CD4-positive, alpha-beta memory T cell (primary cell): ENCODE data around the gene TMEM253. TPM values are rescaled to one million over a fixed set of nuclear protein-coding genes. Genes with fewer than 3 reads are reported as not detected.
A peak's percentile ranks its signal among the peaks of the same experiment; 100 is the strongest.

Source experiments
- CTCF ChIA-PET: fragments of 350-600 bp; sonication (Branson Sonifier 250); formaldehyde crosslinking; loops from one replicate; lab custom pipeline; 2021; ENCODE audit warnings: inconsistent platforms; ENCODE audit not compliant: partially characterized antibody; lab: Charles Lee
- POLR2A ChIA-PET: fragments of 350-600 bp; sonication (Branson Sonifier 250); formaldehyde crosslinking; loops from one replicate; lab custom pipeline; 2021; ENCODE audit not compliant: partially characterized antibody; lab: Charles Lee
- DNase-seq, 5 donors: peaks; one replicate each; pipeline versions ENCODE4 v3.0.0 to v3.0.0-alpha.2; 2020 to 2022; ENCODE audit warnings: mixed read lengths in 1 of 5
- H3K27ac ChIP-seq: one replicate; pipeline ENCODE4 v1.7.0; 2013; ENCODE audit warnings: low read depth, low read length
- H3K27me3 ChIP-seq: 2 replicates; pipeline ENCODE4 v1.7.0; 2013; ENCODE audit warnings: mild to moderate bottlenecking, low read length, moderate library complexity; ENCODE audit not compliant: insufficient read depth
- H3K36me3 ChIP-seq: 2 replicates; pipeline ENCODE4 v1.7.0; 2013; ENCODE audit warnings: mild to moderate bottlenecking, low read length, moderate library complexity; ENCODE audit not compliant: insufficient read depth
- H3K4me1 ChIP-seq: 2 replicates; pipeline ENCODE4 v1.7.0; 2013; ENCODE audit warnings: mild to moderate bottlenecking, low read length, moderate library complexity; ENCODE audit not compliant: insufficient read depth
- H3K4me3 ChIP-seq, 2 donors: one replicate each; pipeline ENCODE4 v1.7.0; 2013; ENCODE audit warnings: low read length in 2 of 2, mild to moderate bottlenecking in 1 of 2
- H3K9me3 ChIP-seq, 2 donors: one replicate each; pipeline ENCODE4 v1.7.0; 2013; ENCODE audit warnings: low read length in 2 of 2, control low read depth in 1 of 2; ENCODE audit not compliant: control insufficient read depth in 1 of 2
- H3K27ac Mint-ChIP-seq, 7 donors: one replicate each; pipeline ENCODE4 v1.8.0; 2020 to 2021; ENCODE audit warnings: mixed read lengths in 7 of 7, mild to moderate bottlenecking in 6 of 7, inconsistent platforms in 3 of 7, moderate library complexity in 3 of 7
- H3K27me3 Mint-ChIP-seq, 2 donors: one replicate each; pipeline ENCODE4 v1.8.0; 2020 to 2021; ENCODE audit warnings: mixed read lengths in 2 of 2
- H3K36me3 Mint-ChIP-seq, 2 donors: one replicate each; pipeline ENCODE4 v1.8.0; 2020 to 2021; ENCODE audit warnings: mixed read lengths in 2 of 2, inconsistent platforms in 1 of 2, mild to moderate bottlenecking in 1 of 2
- H3K4me1 Mint-ChIP-seq, 4 donors: one replicate each; pipeline ENCODE4 v1.8.0; 2020 to 2021; ENCODE audit warnings: mixed read lengths in 4 of 4, mild to moderate bottlenecking in 1 of 4
- H3K4me3 Mint-ChIP-seq, 8 donors: one replicate each; pipeline ENCODE4 v1.8.0; 2020 to 2021; ENCODE audit warnings: mixed read lengths in 8 of 8, mild to moderate bottlenecking in 7 of 8, moderate library complexity in 6 of 8, inconsistent platforms in 3 of 8
- H3K9me3 Mint-ChIP-seq, 8 donors: one replicate each; pipeline ENCODE4 v1.8.0; 2020 to 2021; ENCODE audit warnings: mixed read lengths in 8 of 8, mild to moderate bottlenecking in 5 of 8, inconsistent platforms in 3 of 8, moderate library complexity in 1 of 8
- intact Hi-C: fragments of 100-400 bp; cut with micrococcal nuclease; formaldehyde crosslinking; loops from one replicate; pipeline ENCODE4 v1.15.1; 2023
- polyA plus RNA-seq, 2 donors: library from polyadenylated mRNA; unstranded; fragments of 300-500 nt; fragmentation: Illumina TruSeq; gene quantifications; one replicate each; pipeline ENCODE4 v1.2.3, GENCODE V29; 2021
- total RNA-seq, 2 experiments: library from RNA; stranded (reverse); gene quantifications; one replicate each; pipeline ENCODE4 v1.2.3, GENCODE V29; 2021

TMEM253 gene
- total and polyA plus RNA-seq, 4 experiments from 2014 or later = not detected

DNA sequence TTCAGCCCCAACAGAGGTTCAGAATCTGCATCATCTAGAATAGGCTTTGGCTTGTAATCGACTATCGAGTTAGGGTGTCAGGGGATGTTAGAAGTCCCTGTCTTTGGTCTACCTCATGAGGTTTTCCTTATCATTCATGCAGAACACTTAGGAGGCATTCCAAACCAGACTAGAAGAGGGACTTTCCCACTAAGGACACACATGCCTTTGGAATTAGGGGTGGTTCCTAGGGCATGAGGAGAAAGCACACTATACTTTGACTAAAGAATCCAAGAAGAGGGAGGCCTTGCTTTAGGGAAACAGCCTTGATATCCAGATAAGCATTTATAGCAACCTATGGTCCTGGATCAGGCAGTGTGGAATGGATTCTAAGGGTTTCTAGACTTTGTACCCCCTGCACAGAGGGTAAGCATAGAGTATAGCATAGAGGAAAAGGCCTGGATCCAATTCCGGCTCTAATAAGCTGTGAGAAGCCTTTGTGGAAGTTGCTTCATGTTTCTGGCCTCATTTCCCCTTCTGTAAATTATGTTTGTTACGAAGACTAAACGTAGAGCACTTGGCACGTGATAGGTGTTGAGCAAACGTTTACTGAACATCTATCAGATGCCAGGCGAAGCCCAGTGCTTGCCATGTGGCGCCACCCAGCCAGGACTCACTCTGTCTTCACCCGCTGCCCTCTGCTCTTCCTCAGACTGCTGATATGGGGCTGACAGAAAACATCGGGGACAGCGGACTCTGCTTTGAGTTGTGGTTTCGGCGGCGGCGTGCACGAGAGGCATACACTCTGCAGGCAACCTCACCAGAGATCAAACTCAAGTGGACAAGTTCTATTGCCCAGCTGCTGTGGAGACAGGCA lies 15.6 kb upstream of the TMEM253 start:
- Mint-ChIP-seq H3K9me3 (peaks cover 0 to 3% (median 0%) of the 10 kb centered on the region in 8 donors), H3K36me3 (peaks cover 0 to 2% of the 10 kb centered on the region in 2 donors), H3K4me1 (peaks cover 20 to 36% (median 28%) of the 10 kb centered on the region in 4 donors), H3K27ac (peak overlapping the region; percentile 62 to 100 (median 99)), H3K4me3 (peak overlapping the region in 1 of 8 donors; percentile 46), H3K27me3 (peaks cover 0 to 1% of the 10 kb centered on the region in 2 donors)
- H3K4me1 ChIP-seq = peaks cover 18% of the 10 kb centered on the region
- no peak overlapping the region for H3K4me3 ChIP-seq
- ChIA-PET POLR2A (interaction anchor here (1.3 kb wide), 1 partner anchor 19 kb away, joined by 4 read pairs; no protein-coding TSS in a partner anchor), CTCF (interaction anchor here (1.2 to 3.5 kb wide), 3 partner anchors 19 to 71 kb away, joined by 7 to 23 read pairs (median 11); no protein-coding TSS in a partner anchor)
- no peaks in the 10 kb centered on the region for H3K9me3 ChIP-seq
- intact Hi-C loops = no loop called here
- no peaks in the 10 kb centered on the region for H3K27me3 ChIP-seq
- H3K36me3 ChIP-seq = no peaks in the 10 kb centered on the region
- no peak for DNase-seq
- H3K27ac ChIP-seq = no peak overlapping the region

DNA sequence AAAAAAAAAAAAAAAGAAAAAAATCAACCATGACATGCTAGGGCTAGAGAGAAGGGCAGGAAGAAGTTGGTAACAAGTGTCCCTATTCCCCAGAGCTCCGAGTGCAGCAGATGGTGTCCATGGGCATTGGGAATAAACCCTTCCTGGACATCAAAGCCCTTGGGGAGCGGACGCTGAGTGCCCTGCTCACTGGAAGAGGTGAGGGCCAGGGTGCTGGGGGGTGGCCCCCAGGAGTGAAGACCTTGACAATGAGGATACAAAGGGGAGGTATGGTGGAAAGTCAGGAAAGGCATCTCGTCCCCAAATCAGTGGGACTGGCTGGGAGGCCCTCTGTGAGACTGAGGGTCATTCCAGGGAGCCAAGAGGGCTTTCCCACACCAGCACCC lies 14.0 kb upstream of the TMEM253 start:
- Histone ChIP-seq H3K9me3 (no peaks in the 10 kb centered on the region), H3K27ac (peak overlapping the region; percentile 93), H3K27me3 (no peaks in the 10 kb centered on the region), H3K36me3 (no peaks in the 10 kb centered on the region), H3K4me3 (no peak overlapping the region), H3K4me1 (peaks cover 18% of the 10 kb centered on the region)
- no peak for DNase-seq
- H3K36me3 Mint-ChIP-seq = peaks cover 0 to 2% of the 10 kb centered on the region in 2 donors
- ChIA-PET POLR2A (interaction anchor here (0.6 to 4.2 kb wide), 8 partner anchors 11 to 72 kb away, joined by 3 to 57 read pairs (median 8); partner anchors contain the start of genes ARHGEF40, NDRG2, TMEM253 and ZNF219), CTCF (interaction anchor here (0.6 to 4.4 kb wide), 9 partner anchors 10 to 112 kb away, joined by 3 to 80 read pairs (median 4); partner anchors contain the start of gene ARHGEF40)
- H3K27me3 Mint-ChIP-seq = peaks cover 0 to 1% of the 10 kb centered on the region in 2 donors
- peaks cover 20 to 39% (median 29%) of the 10 kb centered on the region in 4 donors for H3K4me1 Mint-ChIP-seq
- peak overlapping the region in 2 of 8 donors; percentile 7 to 15 for H3K4me3 Mint-ChIP-seq
- peaks cover 0 to 3% (median 0%) of the 10 kb centered on the region in 8 donors for H3K9me3 Mint-ChIP-seq
- H3K27ac Mint-ChIP-seq = peak overlapping the region; percentile 93 to 100 (median 99)
- intact Hi-C loops = loop anchor here (1.0 kb wide), 3 partner anchors 16 to 182 kb away; partner anchors contain the start of gene HNRNPC

DNA sequence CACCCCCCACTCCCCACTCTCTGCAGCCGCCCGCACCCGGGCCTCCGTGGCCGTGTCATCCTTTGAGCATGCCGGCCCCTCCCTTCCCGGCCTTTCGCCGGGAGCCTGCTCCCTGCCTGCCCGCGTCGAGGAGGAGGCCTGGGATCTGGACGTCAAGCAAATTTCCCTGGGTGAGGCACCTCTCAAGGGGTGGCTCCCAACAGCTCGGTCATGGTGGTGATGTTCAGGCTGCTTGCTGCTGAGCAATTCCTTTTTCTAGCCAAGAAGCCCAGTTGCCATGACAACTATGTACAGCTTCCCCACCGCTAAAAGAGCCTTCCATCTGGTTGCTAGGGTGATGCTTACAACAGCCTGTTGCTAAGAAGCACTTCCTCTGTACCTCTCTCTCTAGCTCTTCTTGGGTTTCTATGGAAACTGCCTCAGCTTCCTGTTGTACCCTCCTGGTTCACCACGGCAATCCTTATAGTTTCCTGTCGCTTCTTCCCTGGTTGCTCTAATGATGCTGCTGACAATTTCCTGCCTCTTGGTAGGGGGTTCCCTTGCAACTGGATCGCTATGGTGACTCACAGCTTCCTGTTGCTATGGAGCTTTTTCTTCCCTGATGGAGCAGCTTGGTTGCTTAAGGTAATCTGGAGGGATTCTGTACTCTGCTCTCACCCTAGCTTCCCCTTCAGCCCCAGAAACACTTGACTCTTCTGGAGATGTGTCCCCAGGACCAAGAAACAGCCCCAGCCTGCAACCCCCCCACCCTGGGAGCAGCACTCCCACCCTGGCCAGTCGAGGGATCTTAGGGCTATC lies 13.4 kb upstream of the TMEM253 start:
- Mint-ChIP-seq H3K9me3 (peaks cover 0 to 3% (median 0%) of the 10 kb centered on the region in 8 donors), H3K4me1 (peaks cover 21 to 42% (median 31%) of the 10 kb centered on the region in 4 donors), H3K36me3 (peaks cover 0 to 3% of the 10 kb centered on the region in 2 donors), H3K27me3 (peaks cover 0 to 1% of the 10 kb centered on the region in 2 donors), H3K4me3 (peak overlapping the region; percentile 25 to 79 (median 69)), H3K27ac (peak overlapping the region; percentile 93 to 100 (median 99))
- H3K36me3 ChIP-seq = no peaks in the 10 kb centered on the region
- peak overlapping the region; percentile 93 for H3K27ac ChIP-seq
- peaks cover 18% of the 10 kb centered on the region for H3K4me1 ChIP-seq
- H3K4me3 ChIP-seq = no peak overlapping the region
- ChIA-PET CTCF (interaction anchor here (0.6 to 4.4 kb wide), 10 partner anchors 10 to 112 kb away, joined by 3 to 80 read pairs (median 4); partner anchors contain the start of gene ARHGEF40), POLR2A (interaction anchor here (0.6 to 4.2 kb wide), 9 partner anchors 10 to 72 kb away, joined by 3 to 57 read pairs (median 5); partner anchors contain the start of genes ARHGEF40, NDRG2, TMEM253 and ZNF219)
- H3K27me3 ChIP-seq = no peaks in the 10 kb centered on the region
- H3K9me3 ChIP-seq = no peaks in the 10 kb centered on the region
- DNase-seq = peak; percentile 90 to 98 (median 97)
- intact Hi-C loops = loop anchor here (1.0 kb wide), 3 partner anchors 16 to 182 kb away; partner anchors contain the start of gene HNRNPC

DNA sequence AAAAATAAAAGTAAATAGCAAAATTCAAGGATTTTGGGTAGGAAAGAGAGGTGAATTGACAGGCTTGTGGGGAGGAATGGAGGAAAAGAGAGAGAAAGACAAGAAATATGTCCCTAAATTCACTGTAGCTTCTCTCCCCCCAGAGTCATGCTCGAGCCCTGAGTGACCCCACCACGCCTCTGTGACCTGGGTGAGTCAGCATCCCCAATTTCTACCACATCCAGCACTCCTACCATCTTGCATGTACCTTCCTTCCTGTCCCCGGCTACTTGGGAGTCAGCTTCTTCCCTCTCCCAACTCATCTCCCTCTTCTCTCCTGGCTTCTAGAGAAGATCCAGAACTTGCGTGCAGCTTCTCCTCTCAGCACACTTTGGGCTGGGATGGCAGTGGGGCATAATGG lies 12.2 kb upstream of the TMEM253 start:
- peaks cover 0 to 3% (median 0%) of the 10 kb centered on the region in 8 donors for H3K9me3 Mint-ChIP-seq
- Histone ChIP-seq H3K9me3 (no peaks in the 10 kb centered on the region), H3K27me3 (no peaks in the 10 kb centered on the region), H3K4me1 (peaks cover 23% of the 10 kb centered on the region), H3K36me3 (no peaks in the 10 kb centered on the region), H3K27ac (peak overlapping the region; percentile 93), H3K4me3 (no peak overlapping the region)
- no peak for DNase-seq
- peaks cover 0 to 1% of the 10 kb centered on the region in 2 donors for H3K27me3 Mint-ChIP-seq
- H3K27ac Mint-ChIP-seq = peak overlapping the region; percentile 93 to 100 (median 99)
- POLR2A ChIA-PET = interaction anchor here (1.3 to 4.2 kb wide), 5 partner anchors 9 to 74 kb away, joined by 4 to 57 read pairs (median 11); partner anchors contain the start of genes ARHGEF40, TMEM253 and ZNF219
- peaks cover 26 to 51% (median 36%) of the 10 kb centered on the region in 4 donors for H3K4me1 Mint-ChIP-seq
- CTCF ChIA-PET = interaction anchor here (0.5 to 4.4 kb wide), 10 partner anchors 8 to 75 kb away, joined by 3 to 80 read pairs (median 4); partner anchors contain the start of gene ARHGEF40
- H3K36me3 Mint-ChIP-seq = peaks cover 0 to 3% of the 10 kb centered on the region in 2 donors
- intact Hi-C loops = no loop called here
- H3K4me3 Mint-ChIP-seq = no peak overlapping the region

DNA sequence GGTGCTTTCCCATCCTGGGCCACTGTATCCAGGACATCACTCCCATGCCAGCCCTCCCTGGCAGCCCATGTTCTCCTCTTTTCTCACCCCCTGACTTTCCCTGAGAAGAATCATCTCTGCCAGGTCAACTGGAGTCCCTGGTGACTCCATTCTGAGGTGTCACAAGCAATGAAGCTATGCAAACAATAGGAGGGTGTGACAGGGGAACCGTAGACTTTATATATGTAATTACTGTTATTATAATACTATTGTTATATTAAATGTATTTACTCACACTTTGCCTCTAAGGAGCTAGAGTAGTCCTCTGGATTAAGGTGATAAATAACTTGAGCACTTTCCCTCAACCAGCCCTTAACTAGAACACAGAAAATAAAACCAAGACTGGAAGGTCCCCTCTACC lies 11.6 kb upstream of the TMEM253 start:
- Histone ChIP-seq H3K27ac (peak overlapping the region; percentile 93), H3K4me3 (no peak overlapping the region), H3K9me3 (no peaks in the 10 kb centered on the region), H3K36me3 (no peaks in the 10 kb centered on the region), H3K27me3 (no peaks in the 10 kb centered on the region), H3K4me1 (peaks cover 23% of the 10 kb centered on the region)
- H3K4me3 Mint-ChIP-seq = peak overlapping the region in 1 of 8 donors; percentile 33
- peaks cover 0 to 1% of the 10 kb centered on the region in 2 donors for H3K27me3 Mint-ChIP-seq
- H3K36me3 Mint-ChIP-seq = peaks cover 0 to 3% of the 10 kb centered on the region in 2 donors
- intact Hi-C loops = no loop called here
- no peak for DNase-seq
- H3K9me3 Mint-ChIP-seq = peaks cover 0 to 3% (median 0%) of the 10 kb centered on the region in 8 donors
- POLR2A ChIA-PET = interaction anchor here (1.0 to 4.2 kb wide), 5 partner anchors 14 to 74 kb away, joined by 3 to 57 read pairs (median 5); partner anchors contain the start of genes ARHGEF40 and TMEM253
- peak overlapping the region; percentile 93 to 100 (median 99) for H3K27ac Mint-ChIP-seq
- H3K4me1 Mint-ChIP-seq = peaks cover 24 to 51% (median 36%) of the 10 kb centered on the region in 4 donors
- CTCF ChIA-PET = interaction anchor here (0.8 to 4.4 kb wide), 10 partner anchors 12 to 76 kb away, joined by 3 to 80 read pairs (median 4); partner anchors contain the start of gene ARHGEF40

DNA sequence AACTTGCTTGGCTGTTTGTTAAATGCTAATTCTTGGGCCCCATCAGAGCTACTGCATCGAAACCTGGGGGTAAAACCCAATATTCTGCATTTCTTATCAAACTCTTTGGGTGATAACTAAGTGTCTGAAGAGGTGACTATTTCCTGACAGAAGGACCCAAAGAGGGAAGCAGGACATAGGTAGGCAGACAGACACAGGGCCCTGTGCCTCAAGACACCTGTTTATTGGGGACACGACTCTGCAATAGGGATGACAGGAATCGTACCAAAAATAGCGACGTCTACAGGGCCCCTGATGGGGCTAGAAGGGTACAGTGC lies 11.0 kb upstream of the TMEM253 start:
- Histone ChIP-seq H3K4me1 (peaks cover 23% of the 10 kb centered on the region), H3K27ac (peak overlapping the region; percentile 10), H3K4me3 (no peak overlapping the region), H3K9me3 (no peaks in the 10 kb centered on the region), H3K27me3 (no peaks in the 10 kb centered on the region), H3K36me3 (no peaks in the 10 kb centered on the region)
- intact Hi-C loops = no loop called here
- H3K4me3 Mint-ChIP-seq = no peak overlapping the region
- peak overlapping the region; percentile 93 to 100 (median 99) for H3K27ac Mint-ChIP-seq
- H3K27me3 Mint-ChIP-seq = peaks cover 0 to 1% of the 10 kb centered on the region in 2 donors
- ChIA-PET CTCF (interaction anchor here (1.1 to 4.4 kb wide), 7 partner anchors 12 to 76 kb away, joined by 3 to 80 read pairs (median 4); no protein-coding TSS in a partner anchor), POLR2A (interaction anchor here (1.0 to 4.2 kb wide), 5 partner anchors 13 to 75 kb away, joined by 3 to 57 read pairs (median 5); partner anchors contain the start of genes ARHGEF40 and TMEM253)
- no peak for DNase-seq
- H3K4me1 Mint-ChIP-seq = peaks cover 24 to 51% (median 36%) of the 10 kb centered on the region in 4 donors
- peaks cover 0 to 3% of the 10 kb centered on the region in 2 donors for H3K36me3 Mint-ChIP-seq
- peaks cover 0 to 3% (median 0%) of the 10 kb centered on the region in 8 donors for H3K9me3 Mint-ChIP-seq
